Peyer's patch (tissue), 4 donors: ENCODE results near the gene PRPF4.

Source experiments
- POLR2A ChIP-seq, 2 donors: fragments of 450-650 bp; IDR thresholded peaks; one replicate each; pipeline ENCODE4 v1.5.1; 2017; ENCODE audit warnings: antibody characterized with exemption in 2 of 2, mild to moderate bottlenecking in 2 of 2, moderate library complexity in 2 of 2
- TF ChIP-seq, protein P1 (sequence below), 6 experiments: fragments of 450-650 bp in 4 of 6; fragments of 200-600 bp in 2 of 6; sonication (generic) in 1 of 6; IDR thresholded peaks; one replicate each; pipeline ENCODE4 v1.5.1; 2017 to 2019; ENCODE audit warnings: antibody characterized with exemption in 6 of 6, mild to moderate bottlenecking in 3 of 6, moderate library complexity in 1 of 6

DNA sequence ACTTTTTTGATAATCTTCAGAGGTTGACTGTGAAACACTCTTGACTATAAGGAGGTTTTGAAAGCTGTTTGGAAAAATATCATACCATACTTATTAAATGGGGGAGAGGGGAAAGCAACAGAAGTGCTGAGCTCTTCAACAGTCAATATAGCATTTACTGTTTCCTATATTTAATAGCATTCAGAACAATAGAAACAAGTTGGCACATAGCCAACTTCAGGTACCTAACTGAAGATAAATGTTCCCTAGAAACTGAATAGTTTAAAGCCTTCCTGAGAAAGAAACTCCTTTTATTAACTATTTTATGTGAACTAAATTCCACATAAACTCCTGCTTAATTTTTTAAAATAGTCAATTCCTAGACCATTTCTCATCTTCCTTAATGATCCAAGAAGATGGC is 27.8 kb upstream of the PRPF4 start:
- TF ChIP-seq, protein P1, sequence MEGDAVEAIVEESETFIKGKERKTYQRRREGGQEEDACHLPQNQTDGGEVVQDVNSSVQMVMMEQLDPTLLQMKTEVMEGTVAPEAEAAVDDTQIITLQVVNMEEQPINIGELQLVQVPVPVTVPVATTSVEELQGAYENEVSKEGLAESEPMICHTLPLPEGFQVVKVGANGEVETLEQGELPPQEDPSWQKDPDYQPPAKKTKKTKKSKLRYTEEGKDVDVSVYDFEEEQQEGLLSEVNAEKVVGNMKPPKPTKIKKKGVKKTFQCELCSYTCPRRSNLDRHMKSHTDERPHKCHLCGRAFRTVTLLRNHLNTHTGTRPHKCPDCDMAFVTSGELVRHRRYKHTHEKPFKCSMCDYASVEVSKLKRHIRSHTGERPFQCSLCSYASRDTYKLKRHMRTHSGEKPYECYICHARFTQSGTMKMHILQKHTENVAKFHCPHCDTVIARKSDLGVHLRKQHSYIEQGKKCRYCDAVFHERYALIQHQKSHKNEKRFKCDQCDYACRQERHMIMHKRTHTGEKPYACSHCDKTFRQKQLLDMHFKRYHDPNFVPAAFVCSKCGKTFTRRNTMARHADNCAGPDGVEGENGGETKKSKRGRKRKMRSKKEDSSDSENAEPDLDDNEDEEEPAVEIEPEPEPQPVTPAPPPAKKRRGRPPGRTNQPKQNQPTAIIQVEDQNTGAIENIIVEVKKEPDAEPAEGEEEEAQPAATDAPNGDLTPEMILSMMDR (IDR thresholded peaks at IDR 0.05), result no peak
- no peak for TF ChIP-seq POLR2A (IDR thresholded peaks at IDR 0.05)
